Smooth muscle cell (in vitro differentiated cells): ENCODE data around the gene CD244. TPM values are rescaled to one million over a fixed set of nuclear protein-coding genes. Genes with fewer than 3 reads are reported as not detected.

Experiments
- DNase-seq: peaks from one replicate; lab custom pipeline; 2025; ENCODE audit not compliant: unreplicated experiment; lab: John Stamatoyannopoulos, UW
- H2AFZ ChIP-seq: fragments of 200-600 bp; sonication (generic); 2 replicates; pipeline ENCODE4 v1.6.0; 2016; ENCODE audit warnings: antibody characterized with exemption, low read depth, mild to moderate bottlenecking
- H3F3A ChIP-seq: fragments of 200-600 bp; sonication (generic); 2 replicates; pipeline ENCODE4 v1.6.0; 2017; ENCODE audit warnings: antibody characterized with exemption, low read depth
- H3K27ac ChIP-seq: fragments of 200-600 bp; sonication (generic); 2 replicates; pipeline ENCODE4 v1.5.1; 2016; ENCODE audit warnings: low read depth, mild to moderate bottlenecking
- H3K27me3 ChIP-seq: fragments of 200-600 bp; sonication (generic); 2 replicates; pipeline ENCODE4 v1.6.1; 2016; ENCODE audit warnings: low read depth, mild to moderate bottlenecking
- H3K36me3 ChIP-seq: fragments of 200-600 bp; sonication (generic); 2 replicates; pipeline ENCODE4 v1.5.1; 2016; ENCODE audit warnings: low read depth
- H3K4me1 ChIP-seq: fragments of 200-600 bp; sonication (generic); 2 replicates; pipeline ENCODE4 v1.5.1; 2016; ENCODE audit warnings: low read depth
- H3K4me2 ChIP-seq: fragments of 200-600 bp; sonication (generic); 2 replicates; pipeline ENCODE4 v1.6.0; 2016; ENCODE audit warnings: mild to moderate bottlenecking
- H3K4me3 ChIP-seq: fragments of 200-600 bp; sonication (generic); 2 replicates; pipeline ENCODE4 v1.5.1; 2016; ENCODE audit warnings: mild to moderate bottlenecking
- H3K79me2 ChIP-seq: fragments of 200-600 bp; sonication (generic); 2 replicates; pipeline ENCODE4 v1.6.0; 2016; ENCODE audit warnings: low read depth, mild to moderate bottlenecking
- H3K9ac ChIP-seq: fragments of 200-600 bp; sonication (generic); 2 replicates; pipeline ENCODE4 v1.6.0; 2016; ENCODE audit warnings: low read depth
- H3K9me3 ChIP-seq: fragments of 200-600 bp; sonication (generic); replicated peaks from 2 replicates; pipeline ENCODE4 v1.5.1; 2016; ENCODE audit warnings: low read depth
- H4K20me1 ChIP-seq: fragments of 200-600 bp; sonication (generic); 2 replicates; pipeline ENCODE4 v1.6.0; 2016; ENCODE audit warnings: low read depth
- CTCF ChIP-seq: fragments of 200-600 bp; sonication (generic); IDR thresholded peaks from 2 replicates; pipeline ENCODE4 v1.5.1; 2017; ENCODE audit warnings: borderline replicate concordance, mild to moderate bottlenecking, antibody characterized with exemption; ENCODE audit not compliant: insufficient read depth, poor library complexity, severe bottlenecking
- WGBS: methylation state at CpG from one replicate; pipeline ENCODE4 v1.1.7; 2016; ENCODE audit warnings: low lambda C conversion rate; 5-methylcytosine and 5-hydroxymethylcytosine counted together
- polyA plus RNA-seq: library from polyadenylated mRNA; unstranded; fragments of >200 nt; fragmentation: Nextera tagmentation; extraction: Ambion mirVana; gene quantifications from 2 replicates; pipeline ENCODE4 v1.2.1, GENCODE V29; 2016
- total RNA-seq: library from RNA; depleted of rRNA; stranded (reverse); fragments of >200 nt; gene quantifications from 2 replicates; pipeline ENCODE4 v1.2.3, GENCODE V29; 2014

CD244 gene
- total and polyA plus RNA-seq, 2 experiments from 2014 or later: 0.99 TPM; not detected in 1

- WGBS: 76% methylated on average over 6 of the region's 6 CpGs
- peaks cover 4% of the 10 kb centered on the region for H3K4me1 ChIP-seq
Measured at GRCh38 chr1:160910170-160910750, 47.6 kb upstream of the CD244 start.

GRCh38 chr1:160907976-160908375, 45.3 kb upstream of the CD244 start:
- H3F3A ChIP-seq: no peaks in the 10 kb centered on the region
- H3K4me3 ChIP-seq: no peak overlapping the region
- no peak for TF ChIP-seq CTCF
- no peaks in the 10 kb centered on the region for H3K27me3 ChIP-seq
- H3K4me2 ChIP-seq: no peak overlapping the region
- 44% methylated on average over 7 of the region's 7 CpGs for WGBS
- H3K9me3 ChIP-seq: no peaks in the 10 kb centered on the region
- no peak overlapping the region for H3K27ac ChIP-seq
- H3K9ac ChIP-seq: no peak overlapping the region
- no peak overlapping the region for H2AFZ ChIP-seq
- no peaks in the 10 kb centered on the region for H3K36me3 ChIP-seq
- H3K79me2 ChIP-seq: no peaks in the 10 kb centered on the region
- DNase-seq: no peak
- H3K4me1 ChIP-seq: peaks cover 4% of the 10 kb centered on the region
- H4K20me1 ChIP-seq: no peaks in the 10 kb centered on the region

More at GRCh38 chr1:160910170-160910750, 47.6 kb upstream of the CD244 start:
- Histone ChIP-seq H3K36me3 (no peaks in the 10 kb centered on the region), H3K27ac (no peak overlapping the region), H3F3A (no peaks in the 10 kb centered on the region), H3K4me2 (no peak overlapping the region), H3K79me2 (no peaks in the 10 kb centered on the region), H4K20me1 (no peaks in the 10 kb centered on the region), H2AFZ (no peak overlapping the region), H3K4me3 (no peak overlapping the region), H3K9ac (no peak overlapping the region), H3K9me3 (no peaks in the 10 kb centered on the region), H3K27me3 (no peaks in the 10 kb centered on the region)
- no peak for TF ChIP-seq CTCF
- no peak for DNase-seq

GRCh38 chr1:160905617-160905989, 42.9 kb upstream of the CD244 start:
- 88% methylated on average over 4 of the region's 4 CpGs for WGBS
- DNase-seq: no peak
- Histone ChIP-seq H2AFZ (no peak overlapping the region), H3K79me2 (no peaks in the 10 kb centered on the region), H3K4me2 (no peak overlapping the region), H3K4me1 (no peaks in the 10 kb centered on the region), H3K27ac (no peak overlapping the region), H3K36me3 (no peaks in the 10 kb centered on the region), H3K4me3 (no peak overlapping the region), H3K9ac (no peak overlapping the region), H3F3A (no peaks in the 10 kb centered on the region), H4K20me1 (no peaks in the 10 kb centered on the region), H3K9me3 (no peaks in the 10 kb centered on the region), H3K27me3 (no peaks in the 10 kb centered on the region)
- no peak for TF ChIP-seq CTCF
